LNCAP (cell line): ENCODE measurements around the gene NT5DC2.

Source experiments
- CTCF ChIP-seq: fragments of 450-650 bp; IDR thresholded peaks from 2 replicates; pipeline ENCODE4 v1.5.1; 2017; ENCODE audit warnings: mild to moderate bottlenecking

NT5DC2 gene

GRCh38 chr3:52558436-52558835 lies 24.8 kb upstream of the NT5DC2 start:
- TF ChIP-seq CTCF = no peak

- TF ChIP-seq CTCF = no peak
Observed at GRCh38 chr3:52557011-52557960, 23.6 kb upstream of the NT5DC2 start.

- TF ChIP-seq CTCF = no peak
Observed at GRCh38 chr3:52555056-52555455, 21.4 kb upstream of the NT5DC2 start.

- no peak for TF ChIP-seq CTCF
Observed at GRCh38 chr3:52554026-52554755, 20.5 kb upstream of the NT5DC2 start.

GRCh38 chr3:52552089-52552488 lies 18.4 kb upstream of the NT5DC2 start:
- no peak for TF ChIP-seq CTCF

GRCh38 chr3:52551118-52551517 lies 17.5 kb upstream of the NT5DC2 start:
- TF ChIP-seq CTCF = no peak

GRCh38 chr3:52547143-52547542 lies 13.5 kb upstream of the NT5DC2 start:
- TF ChIP-seq CTCF = no peak
